ENCODE data around the gene NAXE.
A peak's percentile ranks its signal among the peaks of the same experiment; 100 is the strongest.
"Not testable (repeated sequence)": the region's sequence is repeated elsewhere in the genome, so short reads cannot be mapped to it uniquely, and the experiment has no call there.

Gene NAXE

GRCh38 chr1:156595016-156595415 is 3.4 kb downstream of the NAXE start:
- DNase-seq, result no peak

GRCh38 chr1:156596426-156596825 is 4.8 kb downstream of the NAXE start:
- no peak for DNase-seq

- no peak for DNase-seq
Observed at GRCh38 chr1:156598125-156598524, 6.5 kb downstream of the NAXE start.

- DNase-seq, result no peak
Observed at GRCh38 chr1:156598731-156599432, 7.3 kb downstream of the NAXE start.

GRCh38 chr1:156599811-156600210 is 8.2 kb downstream of the NAXE start:
- no peak for DNase-seq

- DNase-seq, result no peak
Observed at GRCh38 chr1:156600733-156601121, 9.2 kb downstream of the NAXE start.

GRCh38 chr1:156601122-156601830 is 9.7 kb downstream of the NAXE start, which contains the start of gene GPATCH4:
Gene GPATCH4, minus strand, starts transcription at chr1:156601479.
- DNase-seq, result peak; percentile 94

- no peak for DNase-seq
Observed at GRCh38 chr1:156601892-156602291, 10.3 kb downstream of the NAXE start.

- no peak for DNase-seq
Observed at GRCh38 chr1:156602557-156602993, 11.0 kb downstream of the NAXE start.

GRCh38 chr1:156607344-156607743 is 15.8 kb downstream of the NAXE start:
- DNase-seq, result not testable (repeated sequence)

GRCh38 chr1:156608036-156608674 is 16.6 kb downstream of the NAXE start:
- peak; percentile 79 for DNase-seq

GRCh38 chr1:156608981-156609380 is 17.4 kb downstream of the NAXE start:
- peak; percentile 16 for DNase-seq

GRCh38 chr1:156610072-156610471 is 18.5 kb downstream of the NAXE start:
- DNase-seq, result not testable (repeated sequence)

GRCh38 chr1:156612666-156613065 is 21.1 kb downstream of the NAXE start:
- no peak for DNase-seq

GRCh38 chr1:156615946-156616345 is 24.4 kb downstream of the NAXE start:
- no peak for DNase-seq

GRCh38 chr1:156616463-156616862 is 24.9 kb downstream of the NAXE start:
- DNase-seq, result peak; percentile 15

- DNase-seq, result no peak
Observed at GRCh38 chr1:156618853-156619581, 27.4 kb downstream of the NAXE start, which contains the start of gene HAPLN2. Gene HAPLN2, plus strand, starts transcription at chr1:156619415. Its CDS starts 4,076 bp downstream, at chr1:156623491.

GRCh38 chr1:156619582-156619955 is 28.0 kb downstream of the NAXE start:
- no peak for DNase-seq

- no peak for DNase-seq
Observed at GRCh38 chr1:156622581-156623297, 31.2 kb downstream of the NAXE start.

- DNase-seq, result no peak
Observed at GRCh38 chr1:156623946-156624813, 32.6 kb downstream of the NAXE start.

GRCh38 chr1:156624814-156625435 is 33.3 kb downstream of the NAXE start:
- DNase-seq, result no peak

Measured in NCI-H446 treated with DMSO at 0.1 percent for 48 hours (cell line).